SKM-1 (cell line): ENCODE results near the gene GATAD2B.

ENCODE experiments used
- DNase-seq: peaks from one replicate; lab custom pipeline; 2025; ENCODE audit not compliant: unreplicated experiment; lab: John Stamatoyannopoulos, UW

Gene GATAD2B

DNA sequence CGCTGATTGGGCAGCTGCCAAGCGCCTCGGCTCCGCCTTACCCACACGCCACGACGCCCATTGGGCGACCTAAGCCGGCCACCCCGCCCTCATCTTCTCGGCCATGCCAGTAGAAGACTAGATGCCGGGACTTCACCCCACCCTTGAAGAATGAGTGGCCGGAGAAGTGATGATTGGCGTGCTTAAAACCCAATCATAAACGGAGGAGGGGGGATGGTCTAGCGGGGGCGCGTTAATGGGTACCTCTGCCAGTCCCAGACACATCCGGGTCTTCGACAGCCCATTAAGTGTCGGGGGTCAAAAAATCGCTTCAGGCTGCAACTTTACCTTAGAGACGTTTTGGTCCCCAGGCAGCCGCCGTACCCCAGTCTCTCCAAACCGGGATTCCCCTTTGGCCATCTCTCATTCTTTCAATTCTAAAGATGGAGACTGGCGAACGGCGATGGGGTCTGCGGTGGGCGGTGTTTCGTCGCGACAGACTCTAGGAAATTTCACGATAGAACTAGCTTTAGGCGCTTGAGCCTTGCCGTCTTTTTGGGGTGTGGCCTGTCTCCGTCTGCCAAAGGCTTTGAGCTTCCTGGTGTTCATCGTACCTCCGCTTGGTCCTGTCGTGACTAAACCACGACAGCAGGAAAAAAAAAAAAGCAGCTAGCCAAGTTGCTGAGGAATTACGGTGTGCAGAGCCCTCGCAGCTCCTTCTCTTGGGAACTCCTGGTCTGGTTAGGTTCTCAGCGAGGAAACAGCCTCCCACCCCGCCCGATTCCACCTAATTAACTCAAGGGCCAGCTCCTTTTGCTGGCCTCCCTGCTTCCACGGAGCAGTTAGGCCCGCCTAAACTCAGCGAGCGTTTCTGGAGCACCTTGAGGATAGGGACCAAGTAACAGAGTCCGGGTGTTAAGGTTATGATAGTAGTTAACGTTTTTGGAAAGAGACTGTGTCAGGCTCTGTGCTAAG is at the start of gene GATAD2B:
Gene GATAD2B (minus strand): TSS at position 1 of the 954 bp plus-strand sequence. CDS start 94,625 bp downstream, outside the sequence.
- peak; percentile 100 for DNase-seq

DNA sequence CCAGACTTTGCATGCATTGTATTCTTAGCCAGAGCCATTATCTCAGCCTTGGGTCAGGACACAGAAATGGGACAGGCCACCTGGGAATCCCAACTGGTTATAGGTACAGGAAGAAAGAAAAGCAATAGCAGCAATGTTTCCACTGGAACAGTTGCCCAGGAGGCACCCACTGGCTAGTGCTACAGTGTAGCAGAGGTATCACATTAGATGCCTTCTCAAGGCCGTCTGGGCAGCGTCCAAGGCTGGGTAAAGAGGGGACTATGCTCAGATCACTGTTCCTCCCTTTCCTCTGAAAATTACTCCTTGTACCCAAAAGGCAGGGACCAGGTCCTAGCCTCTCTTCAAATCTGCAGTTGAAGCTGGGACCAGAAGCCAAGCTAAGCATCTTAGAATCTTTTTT is 47.6 kb upstream of the GATAD2B start:
- no peak for DNase-seq

DNA sequence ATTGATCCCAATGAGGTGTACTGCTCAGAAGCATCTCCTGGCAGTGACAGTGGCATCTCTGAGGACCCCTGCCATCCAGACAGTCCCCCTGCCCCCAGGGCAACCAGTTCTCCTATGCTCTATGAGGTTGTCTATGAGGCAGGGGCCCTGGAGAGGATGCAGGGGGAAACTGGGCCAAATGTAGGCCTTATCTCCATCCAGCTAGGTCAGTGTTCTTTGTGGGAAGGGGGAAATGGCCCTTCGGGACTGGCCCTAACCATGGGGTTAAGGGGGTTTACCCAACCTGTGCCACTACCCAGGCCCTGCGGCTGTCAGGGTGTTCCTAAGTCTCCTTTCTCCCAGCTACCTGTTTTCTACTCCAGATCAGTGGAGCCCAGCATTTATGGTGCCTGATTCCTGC is 46.2 kb upstream of the GATAD2B start:
- no peak for DNase-seq

DNA sequence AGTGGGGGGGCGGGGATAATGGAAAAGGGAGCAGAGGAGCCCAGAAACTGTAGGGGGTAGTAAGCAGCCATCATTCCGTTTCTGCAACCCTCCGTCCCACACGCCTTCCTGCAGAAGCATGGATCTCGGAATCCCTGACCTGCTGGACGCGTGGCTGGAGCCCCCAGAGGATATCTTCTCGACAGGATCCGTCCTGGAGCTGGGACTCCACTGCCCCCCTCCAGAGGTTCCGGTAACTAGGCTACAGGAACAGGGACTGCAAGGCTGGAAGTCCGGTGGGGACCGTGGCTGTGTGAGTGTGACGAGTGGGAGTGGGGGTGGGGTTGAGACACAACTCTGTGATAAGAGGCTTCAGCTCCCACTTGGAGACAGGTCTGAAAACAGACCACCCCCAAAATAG is 45.6 kb upstream of the GATAD2B start:
- no peak for DNase-seq

DNA sequence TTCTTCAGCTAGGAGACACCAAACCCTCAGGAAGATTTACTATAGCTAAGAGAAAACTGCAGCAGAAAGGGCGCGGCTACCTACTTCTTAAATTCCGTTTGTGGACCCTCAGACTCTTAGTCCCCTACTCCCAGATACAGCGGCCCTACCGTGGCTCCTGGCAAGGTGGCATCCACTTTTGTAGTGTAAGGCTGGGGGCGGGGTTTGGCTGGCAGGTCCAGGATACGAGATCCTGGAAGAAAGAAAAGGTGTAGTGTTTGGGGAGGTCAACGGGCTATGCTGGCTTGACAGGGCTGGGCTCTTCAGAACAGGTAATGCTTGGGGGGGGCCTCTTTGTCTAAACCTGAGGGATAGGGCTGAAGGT is 45.2 kb upstream of the GATAD2B start:
- DNase-seq = no peak

DNA sequence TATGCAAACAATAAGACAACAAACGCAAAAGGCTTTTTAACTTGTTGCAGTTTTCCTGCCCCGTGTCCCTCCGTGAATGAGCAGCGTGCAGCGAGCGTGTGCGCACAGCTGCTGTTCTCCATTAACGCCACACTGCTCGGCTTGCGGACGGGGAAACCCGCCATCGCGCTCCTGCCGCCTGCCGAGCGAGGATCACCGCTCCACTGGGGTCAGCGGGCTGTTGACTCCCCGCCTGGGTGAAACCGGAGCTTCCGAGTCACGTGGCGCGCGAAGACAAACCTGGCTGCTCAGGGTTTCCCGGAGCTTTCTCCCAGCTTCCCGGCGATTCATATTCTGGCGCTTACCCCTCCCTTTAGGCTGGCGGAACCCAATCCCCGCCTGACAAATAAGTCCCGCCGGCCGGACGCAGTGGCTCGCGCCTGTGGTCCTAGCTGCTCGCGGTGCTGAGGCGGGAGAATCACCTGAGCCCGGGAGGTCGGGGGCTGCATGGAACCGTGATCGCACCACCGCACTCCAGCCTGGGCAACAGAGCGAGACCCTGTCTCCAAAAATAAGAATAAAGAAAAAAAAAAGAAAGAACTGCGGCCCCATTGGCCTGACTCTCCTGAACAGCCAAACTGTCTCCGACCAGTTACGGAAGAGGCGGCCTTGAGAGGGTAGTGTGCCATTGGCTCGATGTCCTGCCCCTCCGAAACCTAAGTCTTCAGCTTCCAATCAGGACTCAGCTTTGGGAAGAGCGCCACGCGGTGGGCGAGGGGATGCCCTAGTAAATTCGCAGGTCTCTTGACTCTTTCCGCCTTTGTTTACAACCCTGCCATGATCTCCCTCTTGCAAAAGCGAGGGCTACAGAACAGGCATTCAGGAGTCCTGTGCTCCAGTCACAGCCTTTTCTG is 44.6 kb upstream of the GATAD2B start, which contains the start of gene CREB3L4:
Gene CREB3L4 (plus strand): TSS at position 796 of the 893 bp plus-strand sequence. CDS start 624 bp downstream, outside the sequence.
- DNase-seq = peak; percentile 100

DNA sequence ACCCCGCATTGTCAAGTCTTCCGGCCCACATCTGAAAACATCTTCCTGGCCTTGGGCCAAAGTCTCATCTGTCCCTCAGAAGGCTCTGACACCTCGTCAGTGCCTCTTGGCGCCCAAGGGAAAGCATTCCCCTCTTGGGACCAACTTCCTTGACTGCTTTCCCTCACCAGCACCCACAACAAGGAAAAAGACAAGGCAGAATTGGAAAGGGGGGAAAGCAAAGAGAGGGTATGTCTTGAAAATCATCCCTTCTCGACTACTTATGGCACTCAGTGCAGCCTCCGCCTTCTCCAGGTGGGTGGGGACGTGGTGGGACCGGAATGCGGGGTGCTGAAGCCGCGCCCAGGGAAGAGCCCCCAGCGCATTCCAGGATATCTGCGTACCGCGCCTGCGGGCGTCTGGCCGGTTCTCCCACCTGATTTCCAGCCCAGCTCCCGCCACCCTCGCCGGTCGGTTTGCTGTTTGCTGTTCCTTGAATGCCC is 41.1 kb upstream of the GATAD2B start:
- no peak for DNase-seq

DNA sequence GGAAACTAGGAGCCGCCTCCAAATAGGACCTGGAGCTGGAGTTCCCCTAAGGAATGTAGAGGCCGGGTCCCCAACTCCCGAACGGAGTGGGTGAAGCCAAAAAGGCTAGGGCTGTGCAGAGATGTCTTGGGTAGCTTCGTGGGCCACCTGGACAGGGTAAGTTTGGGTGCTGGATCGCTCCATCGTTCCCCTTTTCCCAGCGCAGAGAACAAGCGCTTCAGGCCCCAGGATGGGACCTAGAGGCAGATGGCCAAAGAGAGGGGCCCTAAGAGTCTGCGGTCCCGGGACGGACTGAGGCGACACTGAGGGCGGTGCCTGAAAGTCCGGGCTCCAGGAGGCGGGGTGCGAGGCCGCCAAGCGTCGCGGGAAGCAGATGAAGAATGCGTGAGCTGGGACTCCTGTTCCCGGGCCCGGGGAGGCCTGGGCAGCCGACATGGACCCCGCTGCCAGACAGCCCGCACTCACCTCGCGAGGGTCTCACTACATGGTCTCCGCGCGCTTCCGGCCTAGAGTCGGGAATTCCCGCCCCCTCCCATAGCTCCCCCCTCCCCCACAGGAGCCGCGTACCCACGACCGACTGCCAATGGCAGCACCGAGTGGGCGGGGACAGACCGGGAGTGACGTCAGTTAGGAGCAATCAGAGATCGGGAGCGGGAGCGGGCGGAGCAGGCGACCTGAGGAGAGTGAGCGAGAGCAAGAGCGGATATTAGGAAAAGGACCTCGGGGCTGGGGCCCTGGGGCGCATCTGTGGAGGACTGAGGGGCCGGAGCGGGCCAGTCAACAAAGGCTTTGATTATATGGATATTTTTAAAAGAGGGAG is 40.5 kb upstream of the GATAD2B start, which contains the start of gene SLC39A1:
Gene SLC39A1 (minus strand): TSS at position 508 of the 820 bp plus-strand sequence. CDS start 822 bp downstream, outside the sequence.
- peak; percentile 99 for DNase-seq

DNA sequence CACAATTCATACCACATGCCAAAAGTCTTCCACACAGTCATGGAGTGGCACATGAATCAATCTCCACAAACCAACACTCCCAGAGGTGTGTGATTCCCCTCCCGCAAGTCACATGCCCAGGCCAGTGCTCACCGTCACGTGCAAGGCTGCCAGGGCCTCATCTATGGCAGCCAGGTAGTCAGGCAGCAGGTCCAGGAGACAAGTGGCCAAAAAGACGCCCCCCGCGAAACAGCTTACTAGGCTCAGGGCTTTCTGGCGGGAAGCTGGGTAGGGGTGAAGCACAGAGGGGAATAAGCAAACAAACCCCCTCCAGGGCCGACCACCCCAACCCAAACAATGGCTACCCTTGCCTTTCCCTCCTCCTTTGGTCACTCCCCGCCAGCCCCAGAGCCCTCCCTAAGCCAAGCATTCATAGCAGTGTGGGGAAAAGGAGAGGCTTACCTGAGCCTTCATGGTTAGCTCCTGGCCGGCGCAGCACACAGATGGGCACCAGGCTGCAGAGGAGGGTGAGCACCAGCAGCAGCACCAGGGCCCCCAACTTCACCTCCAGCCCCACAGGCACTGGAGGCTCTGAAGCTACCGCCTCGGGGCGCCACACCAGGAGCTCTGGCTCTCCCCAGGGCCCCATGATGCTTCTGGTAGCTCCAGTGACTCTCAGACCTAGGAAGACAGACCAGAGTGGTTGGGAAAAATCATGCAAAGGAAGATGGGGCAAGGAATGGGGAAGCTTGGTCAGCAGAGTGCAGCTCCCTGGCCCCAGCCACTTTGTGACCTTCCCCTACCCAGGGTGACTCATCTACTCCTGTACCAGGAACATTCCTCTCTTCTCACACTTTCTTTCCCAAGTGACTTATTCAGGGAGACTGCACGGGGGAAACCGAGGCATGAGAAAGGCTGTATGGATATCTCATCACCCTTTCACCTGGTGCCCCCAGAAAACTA is 39.6 kb upstream of the GATAD2B start:
- peak; percentile 71 for DNase-seq

DNA sequence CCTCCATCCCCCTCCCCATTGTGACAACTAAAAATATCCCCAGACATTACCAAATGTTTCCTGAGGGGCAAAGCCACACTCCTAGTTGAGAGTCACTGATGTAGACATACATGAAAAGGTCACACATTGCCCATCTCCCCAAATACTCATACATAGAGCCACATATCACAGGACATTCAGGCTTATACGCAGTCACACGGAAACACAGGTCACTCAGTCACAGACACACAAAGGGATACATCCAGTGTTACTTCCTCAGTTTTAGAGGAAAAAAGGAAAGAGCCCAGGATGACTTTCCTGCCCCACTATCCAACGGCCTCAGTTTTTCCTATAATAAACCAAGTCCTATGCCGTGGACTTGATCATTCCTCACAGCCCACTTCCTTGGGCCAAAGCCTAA is 38.6 kb upstream of the GATAD2B start:
- DNase-seq = no peak

DNA sequence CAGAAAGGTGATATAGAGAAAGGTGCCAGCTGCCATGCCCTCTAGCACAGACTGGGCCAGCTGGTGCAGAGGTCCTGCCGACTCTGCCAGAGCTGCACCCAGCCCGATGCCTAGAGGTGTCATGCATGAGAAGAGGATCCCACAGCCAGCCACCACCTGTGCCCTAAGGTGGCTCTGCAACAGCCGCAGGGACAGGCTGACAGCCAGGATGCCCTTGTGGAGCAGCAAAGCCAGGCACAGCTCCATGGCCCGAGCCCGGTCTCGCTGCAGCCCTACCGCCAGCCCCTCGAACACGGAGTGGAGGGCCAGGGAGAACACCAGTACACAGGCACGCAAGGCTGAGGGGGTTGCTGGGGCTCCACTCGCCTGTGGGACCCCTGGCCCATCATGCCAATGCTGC is 37.4 kb upstream of the GATAD2B start:
- no peak for DNase-seq

DNA sequence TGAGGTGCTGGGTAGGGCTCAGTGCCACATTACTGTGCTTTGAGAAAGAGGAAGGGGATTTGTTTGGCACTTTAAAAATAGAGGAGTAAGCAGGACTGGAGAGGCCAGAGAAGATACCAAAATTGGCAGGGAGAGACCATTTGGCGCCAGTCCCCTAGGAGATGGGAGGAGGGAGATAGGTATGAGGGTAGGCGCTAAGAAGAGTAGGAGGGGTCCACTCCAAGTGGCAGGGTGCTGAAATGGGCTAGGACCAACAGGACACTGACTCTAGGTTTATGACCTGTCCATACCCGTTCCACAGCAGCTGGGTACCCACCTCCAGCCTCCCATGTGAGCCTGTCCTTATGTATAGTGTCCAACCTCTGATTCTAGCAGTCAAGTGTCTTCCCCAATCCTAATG is 36.7 kb upstream of the GATAD2B start:
- DNase-seq = no peak

DNA sequence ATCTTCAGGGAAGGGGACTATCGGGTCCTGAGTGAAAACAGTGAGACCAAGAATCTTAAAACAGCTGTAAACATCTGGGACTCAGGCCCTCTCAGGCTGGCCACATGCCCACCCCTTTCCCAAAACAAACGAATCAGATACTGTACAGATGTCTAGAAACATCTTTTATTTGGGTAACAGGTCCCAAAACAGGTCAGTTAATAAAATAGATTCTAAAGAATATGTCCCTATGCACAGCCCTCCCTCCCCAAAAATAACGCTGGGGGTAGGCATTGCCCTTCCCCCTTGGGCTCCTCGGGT is 36.1 kb upstream of the GATAD2B start:
- no peak for DNase-seq

DNA sequence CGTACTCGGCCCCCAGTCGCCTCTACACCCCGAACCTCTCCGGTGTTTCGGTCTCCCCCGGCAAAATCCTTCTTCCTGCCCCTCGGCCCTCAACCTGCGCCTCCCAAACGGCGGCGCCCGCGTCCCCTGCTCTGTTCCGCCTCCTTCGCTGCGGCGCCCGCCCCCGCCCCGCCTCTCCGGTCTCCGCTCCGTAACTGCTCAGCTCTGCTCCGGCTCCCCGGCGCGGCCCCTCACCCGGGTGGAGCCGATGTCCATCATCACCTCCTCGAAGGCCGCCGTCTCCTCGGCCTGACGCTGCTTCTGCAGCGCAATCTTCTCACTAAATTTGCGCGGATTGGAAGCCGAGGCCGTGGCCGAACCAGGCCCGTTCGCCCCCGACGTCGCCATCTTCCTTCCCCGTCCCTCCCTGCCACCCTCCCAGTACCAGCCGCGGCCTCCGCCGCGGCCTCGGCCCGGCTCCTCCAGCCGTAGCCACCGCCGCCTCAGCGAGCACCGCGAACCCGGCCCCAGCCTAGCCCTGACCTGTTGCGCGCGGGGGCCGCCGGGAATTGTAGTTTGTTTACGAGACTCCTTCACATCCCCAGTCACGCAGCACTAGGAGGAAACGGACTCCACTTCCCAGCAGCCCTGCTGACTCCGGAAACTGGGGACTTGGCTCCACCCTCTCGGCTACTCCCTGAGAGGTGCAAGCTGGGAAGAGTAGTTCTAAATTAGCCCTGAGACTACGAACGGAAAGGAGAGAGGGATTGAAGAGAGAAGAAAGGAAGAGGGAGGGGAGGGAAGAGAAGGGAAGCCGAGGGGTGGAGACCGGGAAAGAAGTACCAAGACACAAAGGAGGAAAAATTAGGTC is 35.6 kb upstream of the GATAD2B start, which contains the start of gene CRTC2:
Gene CRTC2 (minus strand): TSS at position 502 of the 850 bp plus-strand sequence. CDS start 115 bp downstream, at position 387.
- peak; percentile 100 for DNase-seq

DNA sequence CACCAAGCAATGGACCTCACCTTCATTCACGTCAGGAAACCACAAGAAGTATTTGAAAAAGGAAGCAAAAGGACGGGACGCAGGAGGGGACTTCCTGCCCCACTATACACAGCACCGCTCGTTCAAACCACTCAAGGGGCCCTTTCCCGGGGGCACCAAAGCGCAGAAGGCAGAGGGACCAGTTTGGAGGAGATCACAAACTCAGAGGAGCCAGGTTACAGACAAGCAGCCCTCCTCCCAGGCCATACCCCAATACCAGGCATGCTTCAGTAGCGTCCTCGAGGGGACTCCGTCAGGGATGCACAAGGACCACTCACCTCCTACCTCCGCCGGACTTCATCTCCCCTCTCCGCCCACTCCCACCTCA is 35.0 kb upstream of the GATAD2B start:
- DNase-seq = no peak

DNA sequence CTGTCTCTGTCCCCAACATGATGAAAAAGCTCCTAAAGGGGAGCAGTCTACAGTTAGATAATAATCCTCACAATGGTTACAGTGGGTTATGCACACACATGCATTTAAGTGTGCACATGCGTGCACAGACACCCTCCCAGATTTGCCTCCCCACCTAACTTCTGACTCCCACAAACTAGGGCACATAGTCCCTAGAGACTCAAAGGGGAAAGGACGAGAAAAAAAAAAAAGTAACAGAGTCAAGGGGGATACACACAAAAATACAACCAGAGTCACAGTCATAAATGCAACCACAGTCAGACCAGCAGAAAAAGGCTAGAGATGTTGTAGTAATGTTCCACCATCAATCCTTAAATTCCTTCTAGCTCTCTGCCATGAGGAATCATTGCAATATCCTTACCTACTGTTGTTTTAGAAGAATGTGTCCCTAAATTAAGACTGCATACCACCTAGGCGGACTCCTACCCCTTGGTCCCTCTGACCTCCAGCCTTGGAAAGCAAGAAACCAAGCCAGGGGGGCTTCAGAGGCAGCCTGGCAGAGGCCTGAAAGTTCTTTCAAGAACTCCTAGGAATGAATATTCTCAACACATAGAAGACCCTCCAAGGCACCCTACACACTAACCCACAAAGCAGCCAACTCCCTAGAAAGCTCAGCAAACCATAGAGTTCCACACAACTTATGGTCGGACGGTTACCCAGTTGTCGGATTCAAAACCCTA is 34.4 kb upstream of the GATAD2B start:
- DNase-seq = no peak

DNA sequence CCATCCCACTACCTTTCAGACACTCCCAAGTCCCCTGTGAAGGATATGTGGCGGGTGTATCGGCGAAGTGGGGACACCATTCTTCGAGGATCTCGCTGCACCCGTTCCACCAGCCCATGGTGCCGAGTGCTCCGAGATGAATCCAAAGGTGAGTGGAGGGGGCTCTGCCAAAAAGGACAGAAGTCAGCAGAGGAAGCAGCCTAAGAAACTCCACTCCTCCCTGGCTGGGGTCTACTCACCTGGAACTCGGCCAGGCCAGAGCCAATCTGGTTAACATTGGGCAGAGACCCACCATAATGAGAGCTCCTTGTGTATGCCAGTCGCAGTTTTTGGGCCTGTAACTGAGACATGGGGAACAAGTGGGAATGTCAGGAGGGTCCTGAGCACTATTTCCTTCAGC is 32.1 kb upstream of the GATAD2B start:
- DNase-seq = no peak

DNA sequence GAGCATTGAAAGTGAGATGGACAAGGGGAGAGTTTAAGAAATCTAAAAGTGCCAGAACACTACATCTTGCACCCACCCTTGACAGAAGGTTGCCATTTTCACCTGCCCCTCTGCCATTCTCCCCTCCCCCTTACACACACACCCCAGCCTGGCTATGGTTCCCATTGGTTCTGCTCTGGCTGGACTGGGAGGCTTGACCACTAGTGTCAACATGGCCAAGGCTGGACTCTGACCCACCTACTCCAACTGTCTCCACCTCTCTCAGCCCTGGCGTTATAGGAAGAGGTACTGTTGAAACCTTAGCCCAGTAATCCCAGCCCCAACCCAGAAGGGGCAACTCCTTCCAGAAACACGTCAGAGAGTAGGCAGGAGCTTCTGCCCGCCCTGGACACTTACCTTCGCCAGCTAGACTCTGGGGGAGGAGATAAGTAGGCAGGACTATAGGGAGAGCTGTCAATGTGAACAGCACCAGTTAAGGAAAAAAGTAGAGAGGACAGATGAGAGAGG is 31.1 kb upstream of the GATAD2B start:
- DNase-seq = no peak
